GM19035 (cell line): ENCODE data around the gene HSPH1.

ENCODE experiments used
- ATAC-seq: cut with Tn5 transposase; IDR thresholded peaks from one replicate; pipeline ENCODE4 v1.9.1; 2021; ENCODE audit not compliant: unreplicated experiment

The HSPH1 gene

GRCh38 chr13:31133621-31134020 lies 28.1 kb downstream of the HSPH1 start:
- no peak for ATAC-seq

- ATAC-seq: no peak
These were observed 30.2 kb downstream of the HSPH1 start for GRCh38 chr13:31131470-31131961.

GRCh38 chr13:31129419-31129818 lies 32.3 kb downstream of the HSPH1 start:
- ATAC-seq: no peak

GRCh38 chr13:31124204-31124603 lies 37.5 kb downstream of the HSPH1 start:
- ATAC-seq: no peak

- no peak for ATAC-seq
These were observed 39.0 kb downstream of the HSPH1 start for GRCh38 chr13:31122544-31123260.

- no peak for ATAC-seq
These were observed 39.6 kb downstream of the HSPH1 start for GRCh38 chr13:31122143-31122542.

- no peak for ATAC-seq
These were observed 40.1 kb downstream of the HSPH1 start for GRCh38 chr13:31121379-31122140.

GRCh38 chr13:31119966-31120700 lies 41.6 kb downstream of the HSPH1 start:
- no peak for ATAC-seq

GRCh38 chr13:31119526-31119925 lies 42.2 kb downstream of the HSPH1 start:
- no peak for ATAC-seq

- ATAC-seq: no peak
These were observed 45.5 kb downstream of the HSPH1 start for GRCh38 chr13:31116224-31116623.

- ATAC-seq: no peak
These were observed 46.1 kb downstream of the HSPH1 start for GRCh38 chr13:31115616-31116015.

- ATAC-seq: no peak
These were observed 47.1 kb downstream of the HSPH1 start for GRCh38 chr13:31114641-31115040.

GRCh38 chr13:31111136-31111535 lies 50.6 kb downstream of the HSPH1 start:
- no peak for ATAC-seq

- no peak for ATAC-seq
These were observed 51.1 kb downstream of the HSPH1 start for GRCh38 chr13:31110617-31111016.

- ATAC-seq: no peak
These were observed 51.5 kb downstream of the HSPH1 start for GRCh38 chr13:31110169-31110568.

GRCh38 chr13:31107109-31107508 lies 54.6 kb downstream of the HSPH1 start:
- ATAC-seq: no peak

- no peak for ATAC-seq
These were observed 55.8 kb downstream of the HSPH1 start for GRCh38 chr13:31105856-31106255.

GRCh38 chr13:31105020-31105795 lies 56.5 kb downstream of the HSPH1 start:
- ATAC-seq: no peak

- ATAC-seq: no peak
These were observed 58.8 kb downstream of the HSPH1 start for GRCh38 chr13:31102905-31103304.

GRCh38 chr13:31101472-31102170 lies 60.1 kb downstream of the HSPH1 start:
- ATAC-seq: no peak
